GM21423 (cell line): ENCODE results near the gene SLC2A4RG.
"Not testable (repeated sequence)": the region's sequence is repeated elsewhere in the genome, so short reads cannot be mapped to it uniquely, and the experiment has no call there.

ENCODE experiments used
- ATAC-seq: cut with Tn5 transposase; IDR thresholded peaks from one replicate; pipeline ENCODE4 v1.9.1; 2021; ENCODE audit warnings: mild to moderate bottlenecking, moderate library complexity; ENCODE audit not compliant: unreplicated experiment

Gene SLC2A4RG

DNA sequence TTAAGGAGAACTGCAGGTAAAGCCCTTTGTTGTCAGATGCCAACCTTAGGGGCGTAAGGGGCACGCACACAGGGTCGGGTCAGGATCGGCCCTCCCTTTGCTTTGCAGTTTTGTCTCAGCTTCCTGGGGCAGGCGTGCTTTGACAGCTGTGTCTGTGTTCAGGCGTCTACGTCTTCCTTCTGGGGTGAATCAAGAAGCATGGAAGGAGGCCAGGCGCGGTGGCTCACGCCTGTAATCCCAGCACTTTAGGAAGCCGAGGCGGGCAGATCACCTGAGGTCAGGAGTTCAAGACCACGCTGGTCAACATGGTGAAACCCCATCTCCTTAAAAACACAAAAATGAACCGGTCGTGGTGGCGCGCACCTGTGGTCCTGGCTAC, 30.4 kb upstream of the SLC2A4RG start:
- ATAC-seq = no peak

GRCh38 chr20:63711085-63711645, 28.4 kb upstream of the SLC2A4RG start:
- ATAC-seq = no peak

DNA sequence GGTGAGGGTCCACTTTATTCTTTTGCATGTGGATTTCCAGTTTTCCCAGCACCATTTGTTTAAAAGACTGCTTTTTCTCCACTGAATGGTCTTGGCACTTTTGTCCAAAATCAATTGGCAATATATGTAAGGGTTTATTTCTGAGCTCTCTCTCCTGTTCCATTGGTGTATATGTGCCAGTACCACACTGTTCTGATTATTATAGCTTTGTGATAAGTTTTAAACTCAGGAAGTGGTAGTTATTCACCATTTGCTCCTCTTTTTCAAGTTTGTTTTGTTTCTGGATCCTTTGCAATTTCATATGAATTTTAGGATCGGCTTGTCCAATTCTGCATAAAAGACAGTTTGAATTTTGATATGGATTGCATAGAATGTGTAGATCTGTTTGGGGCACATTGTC, 27.4 kb upstream of the SLC2A4RG start:
- ATAC-seq = no peak

- no peak for ATAC-seq
These were observed 24.7 kb upstream of the SLC2A4RG start for GRCh38 chr20:63714858-63715257.

DNA sequence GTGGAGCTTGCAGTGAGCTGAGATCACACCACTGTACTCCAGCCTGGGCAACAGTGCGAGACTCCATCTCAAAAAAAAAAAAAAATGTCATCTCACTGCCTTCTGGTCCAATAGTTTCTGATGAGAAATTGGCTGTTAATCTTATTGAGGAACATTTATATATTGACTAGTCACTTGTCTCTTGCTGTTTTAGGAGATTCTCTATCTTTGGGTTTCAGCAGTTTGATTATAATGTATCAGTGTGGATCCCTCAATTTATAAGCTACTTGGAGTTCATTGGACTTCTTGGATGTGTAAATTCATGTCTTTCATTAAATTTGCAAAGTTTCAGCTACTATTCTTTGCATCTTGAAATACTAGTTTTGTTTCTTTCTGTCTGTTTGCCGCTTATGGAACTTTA, 20.6 kb upstream of the SLC2A4RG start:
- no peak for ATAC-seq

GRCh38 chr20:63722967-63723622, 16.5 kb upstream of the SLC2A4RG start:
- ATAC-seq = not testable (repeated sequence)

DNA sequence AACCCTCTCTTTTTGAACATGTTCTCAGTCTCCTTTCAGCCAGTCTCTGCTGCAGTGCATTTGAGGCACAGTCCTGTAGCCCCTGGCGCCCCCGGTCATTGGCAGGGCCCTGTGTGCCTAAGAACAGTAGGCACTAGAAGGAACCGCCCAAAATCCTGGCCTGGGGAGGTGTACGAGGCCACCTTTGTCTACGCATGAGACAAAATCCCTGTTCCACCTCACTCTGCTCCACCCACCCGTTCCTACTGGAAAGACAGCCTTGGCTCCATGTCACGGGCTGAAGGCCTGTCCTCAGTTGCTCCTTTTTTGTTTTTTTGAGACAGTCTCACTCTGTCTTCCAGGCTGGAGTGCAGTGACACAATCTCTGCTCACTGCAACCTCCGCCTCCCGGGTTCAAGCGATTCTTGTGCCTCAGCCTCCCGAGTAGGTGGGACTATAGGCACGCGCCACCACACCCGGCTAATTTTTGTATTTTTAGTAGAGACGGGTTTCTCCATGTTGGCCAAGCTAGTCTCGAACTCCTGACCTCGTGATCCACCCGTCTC, 9.3 kb upstream of the SLC2A4RG start:
- not testable (repeated sequence) for ATAC-seq

- ATAC-seq = no peak
These were observed 8.2 kb upstream of the SLC2A4RG start for GRCh38 chr20:63731410-63731809.

- no peak for ATAC-seq
These were observed 7.2 kb upstream of the SLC2A4RG start for GRCh38 chr20:63732118-63733095.

- ATAC-seq = no peak
These were observed 6.5 kb upstream of the SLC2A4RG start for GRCh38 chr20:63733117-63733516.

- no peak for ATAC-seq
These were observed 5.9 kb upstream of the SLC2A4RG start for GRCh38 chr20:63733579-63734081.

- ATAC-seq = no peak
These were observed 5.2 kb upstream of the SLC2A4RG start for GRCh38 chr20:63734111-63734945.

GRCh38 chr20:63734946-63735858, 4.4 kb upstream of the SLC2A4RG start:
- ATAC-seq = no peak

- ATAC-seq = no peak
These were observed 3.5 kb upstream of the SLC2A4RG start, which contains the start of gene LIME1 for GRCh38 chr20:63735859-63736718. Gene LIME1 (plus strand): TSS chr20:63736664. CDS start chr20:63737550, 886 bp downstream.

GRCh38 chr20:63736893-63737694, 2.5 kb upstream of the SLC2A4RG start:
- no peak for ATAC-seq

DNA sequence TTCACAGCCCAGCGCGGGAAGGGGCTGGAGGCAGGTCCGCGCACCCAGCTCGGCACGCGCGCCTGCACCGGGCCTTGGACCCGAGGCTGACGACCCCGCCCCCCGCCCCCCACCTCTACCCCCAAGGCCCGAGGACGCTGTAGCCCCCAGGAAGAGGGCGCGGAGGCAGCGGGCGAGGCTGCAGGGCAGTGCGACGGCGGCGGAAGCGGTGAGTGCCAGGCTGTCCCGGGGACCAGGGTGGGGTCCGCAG, 2.0 kb upstream of the SLC2A4RG start:
- no peak for ATAC-seq

DNA sequence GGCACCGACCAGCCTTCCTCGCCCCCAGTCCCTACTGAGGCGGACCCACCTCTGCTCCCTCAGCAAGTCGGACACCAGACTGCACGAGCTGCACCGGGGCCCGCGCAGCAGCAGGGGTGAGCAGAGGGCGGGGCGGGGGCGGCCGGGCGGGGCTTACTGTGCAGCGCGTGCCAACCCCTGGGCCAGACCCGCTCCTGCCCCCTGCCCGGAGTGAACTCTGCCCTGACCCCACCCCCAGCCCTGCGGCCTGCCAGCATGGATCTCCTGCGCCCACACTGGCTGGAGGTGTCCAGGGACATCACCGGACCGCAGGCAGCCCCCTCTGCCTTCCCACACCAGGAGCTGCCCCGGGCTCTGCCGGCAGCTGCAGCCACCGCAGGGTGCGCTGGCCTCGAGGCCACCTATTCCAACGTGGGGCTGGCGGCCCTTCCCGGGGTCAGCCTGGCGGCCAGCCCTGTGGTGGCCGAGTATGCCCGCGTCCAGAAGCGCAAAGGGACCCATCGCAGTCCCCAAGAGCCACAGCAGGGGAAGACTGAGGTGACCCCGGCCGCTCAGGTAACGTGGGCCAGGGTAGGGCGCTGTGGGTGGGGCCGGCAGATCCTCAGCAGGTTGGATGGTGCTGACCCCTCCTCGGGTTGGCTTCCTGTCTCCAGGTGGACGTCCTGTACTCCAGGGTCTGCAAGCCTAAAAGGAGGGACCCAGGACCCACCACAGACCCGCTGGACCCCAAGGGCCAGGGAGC, 1.5 kb upstream of the SLC2A4RG start:
- no peak for ATAC-seq
